GM23338 (cell line): ENCODE results near the gene SPOPL. TPM values are rescaled to one million over a fixed set of nuclear protein-coding genes. Genes with fewer than 3 reads are reported as not detected.

Experiments
- ATAC-seq: fragments of 200-7000 bp; cut with Tn5 transposase; 3 replicates; pipeline ENCODE4 v1.9.1; 2020
- DNase-seq: peaks from one replicate; pipeline ENCODE4 v3.0.0-alpha.2; 2015; ENCODE audit warnings: low spot score
- H2AFZ ChIP-seq: fragments of 200-600 bp; sonication (generic); 2 replicates; pipeline ENCODE4 v1.8.0; 2016; ENCODE audit warnings: antibody characterized with exemption, mild to moderate bottlenecking, moderate library complexity
- H3F3A ChIP-seq: fragments of 200-600 bp; sonication (generic); replicated peaks from 2 replicates; pipeline ENCODE4 v1.8.0; 2017; ENCODE audit warnings: antibody characterized with exemption, mixed run types, low read depth
- H3K27ac ChIP-seq: fragments of 200-600 bp; sonication (generic); 2 replicates; pipeline ENCODE4 v1.6.1; 2016; ENCODE audit warnings: low read depth
- H3K27me3 ChIP-seq: fragments of 200-600 bp; sonication (generic); 2 replicates; pipeline ENCODE4 v1.8.0; 2016; ENCODE audit warnings: mild to moderate bottlenecking, mixed run types, moderate library complexity; ENCODE audit not compliant: insufficient read depth
- H3K36me3 ChIP-seq: fragments of 200-600 bp; sonication (generic); 2 replicates; pipeline ENCODE4 v1.8.0; 2016; ENCODE audit warnings: mild to moderate bottlenecking; ENCODE audit not compliant: insufficient read depth
- H3K4me1 ChIP-seq: fragments of 200-600 bp; sonication (generic); 2 replicates; pipeline ENCODE4 v1.8.0; 2016; ENCODE audit warnings: mild to moderate bottlenecking, moderate library complexity; ENCODE audit not compliant: insufficient read depth
- H3K4me2 ChIP-seq: fragments of 200-600 bp; sonication (generic); 2 replicates; pipeline ENCODE4 v1.7.1; 2017; ENCODE audit warnings: mixed run types
- H3K4me3 ChIP-seq: fragments of 200-600 bp; sonication (generic); 2 replicates; pipeline ENCODE4 v1.6.1; 2016; ENCODE audit warnings: mixed run types
- H3K79me2 ChIP-seq: fragments of 200-600 bp; sonication (generic); replicated peaks from 2 replicates; pipeline ENCODE4 v1.8.0; 2017; ENCODE audit warnings: mild to moderate bottlenecking; ENCODE audit not compliant: insufficient read depth
- H3K9me2 ChIP-seq: fragments of 200-600 bp; sonication (generic); 2 replicates; pipeline ENCODE4 v1.8.0; 2017; ENCODE audit not compliant: insufficient read depth
- H4K20me1 ChIP-seq: fragments of 200-600 bp; sonication (generic); replicated peaks from 2 replicates; pipeline ENCODE4 v1.8.0; 2017; ENCODE audit warnings: mild to moderate bottlenecking; ENCODE audit not compliant: insufficient read depth
- H3K27ac Mint-ChIP-seq: 2 replicates; pipeline ENCODE4 v1.8.0; 2020; ENCODE audit warnings: inconsistent platforms, mild to moderate bottlenecking, moderate library complexity, mixed read lengths
- H3K27me3 Mint-ChIP-seq: 3 replicates; pipeline ENCODE4 v1.8.0; 2022; ENCODE audit warnings: low read depth, mild to moderate bottlenecking, moderate library complexity, mixed read lengths, inconsistent platforms; ENCODE audit not compliant: insufficient read depth, poor library complexity
- H3K36me3 Mint-ChIP-seq: 3 replicates; pipeline ENCODE4 v1.8.0; 2021; ENCODE audit warnings: low read depth, mild to moderate bottlenecking, inconsistent platforms, moderate library complexity, mixed read lengths
- H3K4me1 Mint-ChIP-seq: 3 replicates; pipeline ENCODE4 v1.8.0; 2020; ENCODE audit warnings: mild to moderate bottlenecking, inconsistent platforms, mixed read lengths
- H3K4me3 Mint-ChIP-seq: 3 replicates; pipeline ENCODE4 v1.8.0; 2021; ENCODE audit warnings: moderate library complexity, mild to moderate bottlenecking, inconsistent platforms, mixed read lengths
- H3K9me3 Mint-ChIP-seq: 3 replicates; pipeline ENCODE4 v1.8.0; 2020; ENCODE audit warnings: moderate library complexity, mild to moderate bottlenecking, inconsistent platforms, mixed read lengths
- EZH2phosphoT487 ChIP-seq: fragments of 200-600 bp; sonication (generic); IDR thresholded peaks from one replicate; pipeline ENCODE4 v1.8.1; 2018; ENCODE audit warnings: antibody characterized with exemption; ENCODE audit not compliant: unreplicated experiment
- JUNB ChIP-seq: IDR thresholded peaks from one replicate; pipeline ENCODE4 v1.6.1; 2016; ENCODE audit warnings: antibody characterized with exemption; ENCODE audit not compliant: unreplicated experiment
- STAT1 ChIP-seq: IDR thresholded peaks from one replicate; pipeline ENCODE4 v1.6.1; 2016; ENCODE audit warnings: antibody characterized with exemption; ENCODE audit not compliant: unreplicated experiment
- ZNF114 ChIP-seq: fragments of 250-450 bp; sonication (Bioruptor Pico); IDR thresholded peaks from 2 replicates; pipeline ENCODE4 v1.5.0; 2020; ENCODE audit warnings: mild to moderate bottlenecking, moderate library complexity
- ZNF462 ChIP-seq: fragments of 250-450 bp; sonication (Bioruptor Pico); IDR thresholded peaks from 2 replicates; pipeline ENCODE4 v1.5.0; 2020; ENCODE audit warnings: mild to moderate bottlenecking, moderate library complexity
- polyA plus RNA-seq: library from polyadenylated mRNA; unstranded; fragments of >200 nt; fragmentation: Nextera tagmentation; extraction: Ambion mirVana; gene quantifications from 2 replicates; pipeline ENCODE4 v1.2.1, GENCODE V29; 2016
- total RNA-seq: library from RNA; depleted of rRNA; stranded (reverse); fragments of >200 nt; shearing (Covaris generic); gene quantifications from 2 replicates; pipeline ENCODE4 v1.2.3, GENCODE V29; 2014
- TF ChIP-seq, protein P1 (sequence below): IDR thresholded peaks from 2 replicates; pipeline ENCODE4 v1.6.1; 2016; ENCODE audit warnings: antibody characterized with exemption

The SPOPL gene
- total and polyA plus RNA-seq, 2 experiments from 2014 or later: 4.5 to 15.4 TPM

DNA sequence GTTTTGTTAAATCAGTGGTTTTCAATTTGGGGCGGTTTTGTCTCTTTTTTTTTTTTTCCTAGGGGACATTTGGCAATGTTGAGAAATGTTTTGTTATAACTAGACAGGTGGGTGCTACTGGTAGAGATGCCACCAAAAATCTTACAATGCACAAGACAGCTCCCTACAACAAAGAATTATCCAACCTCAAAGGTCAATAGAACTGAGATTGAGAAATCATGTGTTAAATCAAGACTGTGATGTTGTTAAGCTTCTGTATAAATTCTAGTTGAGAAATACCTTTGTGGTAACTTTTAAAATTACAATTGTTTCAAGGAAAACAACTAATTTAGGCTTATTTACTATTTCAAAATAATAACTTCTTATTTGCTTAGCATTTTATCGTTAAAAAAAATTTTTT, 9.4 kb upstream of the SPOPL start (continued):
- TF ChIP-seq, protein P1, sequence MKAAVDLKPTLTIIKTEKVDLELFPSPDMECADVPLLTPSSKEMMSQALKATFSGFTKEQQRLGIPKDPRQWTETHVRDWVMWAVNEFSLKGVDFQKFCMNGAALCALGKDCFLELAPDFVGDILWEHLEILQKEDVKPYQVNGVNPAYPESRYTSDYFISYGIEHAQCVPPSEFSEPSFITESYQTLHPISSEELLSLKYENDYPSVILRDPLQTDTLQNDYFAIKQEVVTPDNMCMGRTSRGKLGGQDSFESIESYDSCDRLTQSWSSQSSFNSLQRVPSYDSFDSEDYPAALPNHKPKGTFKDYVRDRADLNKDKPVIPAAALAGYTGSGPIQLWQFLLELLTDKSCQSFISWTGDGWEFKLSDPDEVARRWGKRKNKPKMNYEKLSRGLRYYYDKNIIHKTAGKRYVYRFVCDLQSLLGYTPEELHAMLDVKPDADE: no peak
- TF ChIP-seq ZNF114 (CRISPR knock-in tag): no peak
- TF ChIP-seq JUNB: no peak
- TF ChIP-seq ZNF462 (CRISPR knock-in tag): no peak

DNA sequence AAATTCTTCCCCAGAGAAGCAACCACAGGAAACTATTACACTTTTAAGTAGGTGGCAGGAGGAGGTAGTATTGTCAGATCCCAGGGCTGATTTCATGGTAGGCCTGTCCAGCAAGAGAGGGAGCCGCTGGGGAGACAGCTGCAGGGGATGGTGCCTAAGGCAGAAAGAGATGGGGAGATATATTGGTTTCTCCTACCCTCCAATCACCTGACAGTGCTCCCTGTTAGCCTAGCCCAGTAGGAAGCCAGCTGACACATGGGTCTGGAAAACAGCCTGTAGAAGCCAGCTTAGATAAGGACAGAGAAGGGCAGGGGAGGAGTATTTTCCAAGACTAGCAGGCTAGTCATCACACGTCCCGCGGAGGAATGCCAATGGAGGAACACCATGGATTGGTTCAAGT, 8.2 kb upstream of the SPOPL start:
- no peaks in the 10 kb centered on the region; the same call in 1 of the 2 replicates for H3K9me2 ChIP-seq
- no peaks in the 10 kb centered on the region; the same call in 2 of the 3 replicates for H3K36me3 Mint-ChIP-seq
- H2AFZ ChIP-seq: no peak overlapping the region
- no peaks in the 10 kb centered on the region for H3F3A ChIP-seq
- H3K27ac ChIP-seq: no peak overlapping the region
- no peak for TF ChIP-seq EZH2phosphoT487
- no peak for TF ChIP-seq STAT1
- 0 out of 2 replicates have a peak, but pooled peaks have one; percentile 17 for TF ChIP-seq ZNF462 (CRISPR knock-in tag)
- peaks cover 6% of the 10 kb centered on the region for H3K27me3 Mint-ChIP-seq
- H3K27ac Mint-ChIP-seq: no peak overlapping the region
- H3K4me1 Mint-ChIP-seq: peaks cover 24% of the 10 kb centered on the region
- H3K4me3 Mint-ChIP-seq: no peak overlapping the region
- DNase-seq: no peak
- peak; percentile 50 for ATAC-seq
- H3K4me2 ChIP-seq: no peak overlapping the region
- H3K4me3 ChIP-seq: no peak overlapping the region
- peaks cover 11% of the 10 kb centered on the region; the same call in 1 of the 2 replicates for H3K4me1 ChIP-seq
- H3K79me2 ChIP-seq: no peaks in the 10 kb centered on the region
- no peaks in the 10 kb centered on the region for H3K36me3 ChIP-seq
- no peaks in the 10 kb centered on the region for H3K27me3 ChIP-seq
- no peaks in the 10 kb centered on the region for H3K9me3 Mint-ChIP-seq
- H4K20me1 ChIP-seq: no peaks in the 10 kb centered on the region
